GM21717 (cell line): ENCODE results near the gene SELENBP1.
A peak's percentile ranks its signal among the peaks of the same experiment; 100 is the strongest.
"Not testable (repeated sequence)": the region's sequence is repeated elsewhere in the genome, so short reads cannot be mapped to it uniquely, and the experiment has no call there.

Source experiments
- ATAC-seq: cut with Tn5 transposase; IDR thresholded peaks from one replicate; pipeline ENCODE4 v1.9.1; 2021; ENCODE audit warnings: mild to moderate bottlenecking, moderate library complexity; ENCODE audit not compliant: unreplicated experiment

SELENBP1 gene

GRCh38 chr1:151372058-151372934 lies at the start of gene SELENBP1:
Gene SELENBP1, minus strand, starts transcription at chr1:151372705. Its CDS starts 64 bp downstream, at chr1:151372641.
- ATAC-seq = no peak

- no peak for ATAC-seq
Observed at GRCh38 chr1:151419819-151420218, 47.3 kb upstream of the SELENBP1 start.

- ATAC-seq = no peak
Observed at GRCh38 chr1:151418081-151418480, 45.6 kb upstream of the SELENBP1 start.

GRCh38 chr1:151416231-151416630 lies 43.7 kb upstream of the SELENBP1 start:
- ATAC-seq = no peak

- no peak for ATAC-seq
Observed at GRCh38 chr1:151411884-151412283, 39.4 kb upstream of the SELENBP1 start.

GRCh38 chr1:151408891-151409290 lies 36.4 kb upstream of the SELENBP1 start:
- ATAC-seq = no peak

- ATAC-seq = no peak
Observed at GRCh38 chr1:151407304-151407703, 34.8 kb upstream of the SELENBP1 start.

GRCh38 chr1:151406176-151406575 lies 33.7 kb upstream of the SELENBP1 start:
- no peak for ATAC-seq

GRCh38 chr1:151405187-151405951 lies 32.9 kb upstream of the SELENBP1 start:
- ATAC-seq = no peak

GRCh38 chr1:151403612-151404011 lies 31.1 kb upstream of the SELENBP1 start:
- no peak for ATAC-seq

- ATAC-seq = no peak
Observed at GRCh38 chr1:151402764-151403163, 30.3 kb upstream of the SELENBP1 start.

GRCh38 chr1:151401860-151402259 lies 29.4 kb upstream of the SELENBP1 start:
- no peak for ATAC-seq

- no peak for ATAC-seq
Observed at GRCh38 chr1:151401125-151401788, 28.8 kb upstream of the SELENBP1 start.

GRCh38 chr1:151399324-151400171 lies 27.0 kb upstream of the SELENBP1 start, which contains the start of gene PSMB4:
Gene PSMB4, plus strand, starts transcription at chr1:151399573. Its CDS starts 15 bp downstream, at chr1:151399588.
- peak; percentile 76 for ATAC-seq

- ATAC-seq = not testable (repeated sequence)
Observed at GRCh38 chr1:151396265-151396664, 23.8 kb upstream of the SELENBP1 start.

GRCh38 chr1:151393583-151393982 lies 21.1 kb upstream of the SELENBP1 start:
- no peak for ATAC-seq

- ATAC-seq = no peak
Observed at GRCh38 chr1:151391079-151391563, 18.6 kb upstream of the SELENBP1 start.

GRCh38 chr1:151390221-151391078 lies 17.9 kb upstream of the SELENBP1 start:
- ATAC-seq = not testable (repeated sequence)

- no peak for ATAC-seq
Observed at GRCh38 chr1:151386002-151386401, 13.5 kb upstream of the SELENBP1 start.
